Measurements from ENCODE around the gene DENND5B.
A peak's percentile ranks its signal among the peaks of the same experiment; 100 is the strongest.

Gene DENND5B

DNA sequence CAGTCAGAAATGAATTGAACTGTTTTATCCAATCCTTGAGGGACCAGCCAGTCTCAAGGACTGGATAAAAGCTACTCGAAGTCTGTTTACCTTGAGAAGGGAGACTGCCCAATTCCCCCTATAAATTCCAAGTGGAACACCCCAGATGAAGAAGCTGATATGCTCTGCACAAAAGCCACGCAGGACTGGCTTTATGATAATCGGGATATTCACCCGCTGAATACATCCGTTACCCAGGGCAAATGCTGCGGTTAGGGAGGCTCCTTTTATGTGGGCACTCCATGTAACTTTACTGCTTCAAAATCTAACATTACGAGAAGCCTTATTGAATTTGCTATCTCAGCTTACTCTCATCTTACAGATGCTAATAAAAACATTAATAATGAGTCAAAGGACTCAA lies 119.1 kb downstream of the DENND5B start:
- no peak for DNase-seq (ENCODE audit: low spot score)

DNA sequence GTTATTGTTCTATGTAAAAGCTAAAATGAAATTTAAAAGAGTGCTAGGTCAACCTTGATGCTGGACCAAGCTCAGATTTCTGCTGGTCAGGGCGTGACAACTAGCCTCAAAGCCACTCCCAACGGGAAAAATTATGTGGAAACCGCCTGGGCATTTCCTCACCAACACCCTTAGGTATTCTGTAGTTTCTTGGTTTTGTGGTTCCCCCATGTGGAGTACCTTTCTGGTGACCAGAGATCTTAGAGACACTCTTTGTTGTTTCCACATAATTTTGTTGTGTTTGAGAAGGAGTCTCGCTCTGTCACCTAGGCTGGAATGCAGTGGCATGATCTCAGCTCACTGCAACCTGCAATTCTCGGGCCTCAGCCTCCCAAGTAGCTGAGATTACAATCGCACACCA lies 119.9 kb downstream of the DENND5B start:
- DNase-seq (ENCODE audit: low spot score): no peak

DNA sequence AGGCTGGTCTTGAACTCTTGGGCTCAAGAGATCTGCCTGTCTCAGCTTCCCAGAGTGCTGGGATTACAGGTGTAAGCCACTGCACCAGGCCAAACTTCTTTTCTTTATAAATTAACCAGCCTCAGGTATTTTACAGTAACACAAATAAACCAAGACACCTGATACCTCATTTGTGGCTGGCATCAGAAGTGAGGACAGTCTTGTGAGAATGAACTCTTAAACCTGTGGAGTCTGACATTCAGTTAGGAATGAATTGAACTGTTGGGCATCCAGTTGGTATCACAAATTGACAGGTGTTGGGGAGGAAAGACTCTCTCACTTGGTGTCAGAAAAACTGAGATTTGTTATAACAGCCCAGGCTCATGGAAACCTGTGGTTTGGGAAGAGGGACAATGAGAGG lies 120.5 kb downstream of the DENND5B start:
- DNase-seq (ENCODE audit: low spot score): no peak

GRCh38 chr12:31466768-31467167 lies 124.2 kb downstream of the DENND5B start:
- DNase-seq (ENCODE audit: low spot score): no peak

- DNase-seq (ENCODE audit: low spot score): no peak
Observed at GRCh38 chr12:31465002-31465401, 125.9 kb downstream of the DENND5B start.

DNA sequence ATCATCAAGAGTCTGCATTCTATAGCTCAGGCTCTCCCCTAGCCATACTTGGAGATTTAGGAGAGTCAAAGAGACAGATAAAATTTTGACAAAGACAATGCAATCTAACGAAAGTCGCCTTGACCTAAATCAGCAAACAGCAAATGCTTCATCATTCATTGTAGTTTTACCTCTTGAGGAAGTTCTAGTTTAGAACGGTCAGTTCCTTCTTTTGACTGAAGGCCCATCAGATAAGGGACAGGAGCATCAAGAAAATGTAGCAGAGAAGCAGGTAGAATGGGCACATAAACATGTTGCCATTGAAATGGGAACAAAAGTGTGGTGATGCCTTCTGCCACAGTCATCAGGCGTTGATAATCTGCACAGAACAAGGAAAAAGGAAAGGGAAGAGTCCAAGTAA lies 130.9 kb downstream of the DENND5B start:
- DNase-seq (ENCODE audit: low spot score): no peak

DNA sequence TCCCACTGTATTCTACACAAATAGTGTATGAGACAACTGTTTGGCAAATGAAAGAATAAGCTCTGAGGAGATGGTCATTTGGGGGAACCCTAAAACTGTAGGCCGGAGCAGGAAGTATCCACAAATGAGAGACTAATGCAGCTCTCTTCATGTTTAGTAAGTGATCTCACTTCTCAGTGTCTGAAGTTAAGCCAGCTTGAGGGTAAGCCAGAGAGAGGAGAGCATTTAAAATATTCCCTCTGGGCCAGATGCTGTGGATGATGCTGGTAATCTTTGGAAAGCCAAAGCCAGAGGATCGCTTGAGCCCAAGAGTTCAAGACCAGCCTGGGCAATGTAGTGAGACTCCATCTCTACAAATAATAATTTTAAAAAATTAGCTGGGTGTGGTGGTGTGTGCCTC lies 134.4 kb downstream of the DENND5B start:
- no peak for DNase-seq (ENCODE audit: low spot score)

DNA sequence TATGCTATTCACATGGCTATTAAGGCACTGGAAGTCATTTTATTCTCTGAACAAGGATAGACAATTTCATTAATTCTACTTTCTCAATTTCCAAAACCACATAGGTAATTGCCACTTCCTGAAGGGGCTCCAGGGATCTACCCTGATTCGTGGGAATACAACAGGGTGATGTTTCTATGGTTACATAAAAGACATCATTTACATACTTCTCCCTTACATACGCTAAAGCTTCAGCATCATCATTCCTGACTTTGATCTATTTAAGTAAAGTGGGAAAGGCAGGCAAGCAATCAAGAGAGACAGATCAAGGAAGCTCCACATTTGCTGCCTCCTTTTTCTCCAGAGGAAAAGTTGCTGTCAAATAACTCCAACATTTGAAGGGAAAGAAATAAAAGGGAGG lies 146.2 kb downstream of the DENND5B start:
- no peak for DNase-seq (ENCODE audit: low spot score)

DNA sequence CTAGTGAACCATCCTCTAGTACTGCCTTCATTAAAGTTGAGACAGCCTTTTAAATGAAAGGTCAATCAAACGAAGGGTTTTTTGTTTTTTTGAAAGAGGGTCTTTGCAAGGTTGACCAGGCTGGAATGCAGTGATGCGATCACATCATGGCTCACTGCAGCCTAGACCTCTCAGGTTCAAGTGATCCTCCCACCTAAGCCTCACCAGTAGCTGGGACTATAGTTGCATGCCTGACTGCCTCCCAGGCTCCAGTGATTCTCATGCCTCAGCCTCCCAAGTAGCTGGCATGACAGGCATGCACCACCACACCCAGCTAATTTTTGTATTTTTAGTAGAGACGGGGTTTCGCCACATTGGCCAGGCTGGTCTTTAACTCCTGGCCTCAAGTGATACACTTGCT lies 150.3 kb downstream of the DENND5B start:
- DNase-seq (ENCODE audit: low spot score): no peak

- no peak for DNase-seq (ENCODE audit: low spot score)
Observed at GRCh38 chr12:31440134-31440533, 150.8 kb downstream of the DENND5B start.

GRCh38 chr12:31431721-31432240 lies 159.2 kb downstream of the DENND5B start:
- DNase-seq (ENCODE audit: low spot score): no peak

DNA sequence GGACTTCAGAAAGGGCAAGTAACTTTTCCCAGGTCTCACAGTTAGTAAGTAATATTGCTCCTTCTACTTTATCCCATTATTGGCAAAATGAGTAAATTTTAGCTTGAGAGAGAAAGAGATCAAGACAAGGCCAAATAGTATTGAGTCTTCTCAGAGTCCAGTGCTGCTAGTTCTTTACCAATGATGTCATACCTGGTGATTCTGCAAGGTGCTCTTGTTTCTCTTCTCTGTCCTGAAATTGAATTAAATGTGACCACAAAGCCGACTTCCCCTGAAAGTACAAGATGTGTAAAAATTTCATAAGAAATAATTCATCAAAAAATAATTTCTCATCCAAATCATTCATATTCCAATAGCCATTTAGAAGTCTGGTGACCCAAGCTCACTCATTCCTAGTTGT lies 167.5 kb downstream of the DENND5B start:
- no peak for DNase-seq (ENCODE audit: low spot score)

DNA sequence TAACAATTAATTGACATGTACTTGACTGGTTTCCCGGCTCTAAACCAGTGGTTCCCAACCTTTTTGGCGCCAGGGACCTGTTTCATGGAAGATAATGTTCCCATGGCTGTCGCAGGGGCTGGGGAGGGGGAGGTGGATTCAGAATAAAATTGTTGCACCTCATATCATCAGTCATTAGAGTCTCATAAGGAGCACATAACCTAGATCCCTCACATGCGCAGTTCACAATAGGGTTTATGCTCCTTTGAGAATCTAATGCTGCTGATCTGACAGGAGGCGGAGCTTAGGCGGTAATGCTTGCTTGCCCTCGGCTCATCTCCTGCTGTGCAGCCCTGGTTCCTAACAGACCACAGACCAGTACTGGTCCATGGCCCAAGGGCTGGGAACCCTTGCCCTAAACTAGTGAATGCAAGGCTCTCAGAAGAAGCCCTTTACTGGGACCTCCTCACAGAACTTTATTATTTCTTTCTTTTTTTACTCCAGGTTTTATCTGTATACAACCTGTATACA lies 178.6 kb downstream of the DENND5B start:
- no peak for DNase-seq (ENCODE audit: low spot score)

DNA sequence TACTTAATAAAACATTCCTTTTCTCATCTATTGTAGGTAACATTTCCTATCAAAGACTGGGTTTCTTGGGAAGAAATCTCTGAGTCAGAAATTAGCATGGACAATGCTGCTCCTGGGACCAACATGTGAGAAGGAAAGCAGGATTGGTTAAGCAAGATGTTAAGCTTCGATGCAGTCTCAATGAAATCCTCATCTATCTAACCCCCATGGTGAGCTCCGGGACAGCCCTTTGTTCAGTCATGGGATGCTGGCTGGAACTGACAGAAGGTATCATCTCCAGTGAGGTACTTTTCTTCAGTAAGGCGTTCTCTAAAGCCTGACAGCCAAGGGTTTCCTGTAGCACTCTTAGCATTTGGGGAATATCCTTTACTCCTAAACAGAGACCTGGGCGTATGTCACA lies 182.2 kb downstream of the DENND5B start:
- no peak for DNase-seq (ENCODE audit: low spot score)

- DNase-seq (ENCODE audit: low spot score): no peak
Observed at GRCh38 chr12:31407562-31407961, 183.4 kb downstream of the DENND5B start.

DNA sequence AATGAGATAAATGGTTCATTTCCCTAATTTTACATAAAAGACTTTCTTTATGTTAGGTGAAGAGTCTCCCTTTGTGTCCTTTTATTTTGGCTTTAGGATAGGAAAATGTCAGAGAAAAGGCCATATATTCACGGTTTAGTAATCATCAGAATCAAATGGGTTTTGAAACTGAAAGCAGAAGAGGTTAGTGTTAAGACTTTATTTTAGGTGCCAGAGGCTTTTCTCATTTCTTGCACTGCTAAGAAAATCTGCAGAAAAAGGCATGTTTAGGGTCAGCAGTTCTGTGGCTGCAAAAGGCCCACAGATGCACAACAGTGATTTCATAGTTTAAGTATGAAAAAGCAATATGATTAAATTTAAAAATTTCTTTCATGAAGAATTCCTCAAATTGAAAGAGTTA lies 184.6 kb downstream of the DENND5B start:
- no peak for DNase-seq (ENCODE audit: low spot score)

DNA sequence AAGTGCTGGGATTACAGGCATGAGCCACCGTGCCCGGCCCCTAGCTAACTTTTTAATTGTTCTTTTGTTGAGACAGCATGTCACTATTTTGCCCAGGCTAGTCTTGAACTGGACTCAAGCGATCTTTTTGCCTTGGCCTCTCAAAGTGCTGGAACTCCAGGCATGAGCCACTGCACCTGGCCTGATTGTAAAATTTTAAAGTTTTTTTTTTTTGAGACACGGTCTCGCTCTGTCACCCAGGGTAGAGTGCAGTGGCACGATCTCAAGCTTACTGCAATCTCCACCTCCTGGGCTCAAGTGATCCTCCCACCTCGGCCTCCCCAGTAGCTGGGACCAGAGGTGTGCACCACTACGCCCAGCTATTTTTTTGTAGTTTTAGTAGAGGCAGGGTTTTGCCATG lies 185.9 kb downstream of the DENND5B start:
- no peak for DNase-seq (ENCODE audit: low spot score)

DNA sequence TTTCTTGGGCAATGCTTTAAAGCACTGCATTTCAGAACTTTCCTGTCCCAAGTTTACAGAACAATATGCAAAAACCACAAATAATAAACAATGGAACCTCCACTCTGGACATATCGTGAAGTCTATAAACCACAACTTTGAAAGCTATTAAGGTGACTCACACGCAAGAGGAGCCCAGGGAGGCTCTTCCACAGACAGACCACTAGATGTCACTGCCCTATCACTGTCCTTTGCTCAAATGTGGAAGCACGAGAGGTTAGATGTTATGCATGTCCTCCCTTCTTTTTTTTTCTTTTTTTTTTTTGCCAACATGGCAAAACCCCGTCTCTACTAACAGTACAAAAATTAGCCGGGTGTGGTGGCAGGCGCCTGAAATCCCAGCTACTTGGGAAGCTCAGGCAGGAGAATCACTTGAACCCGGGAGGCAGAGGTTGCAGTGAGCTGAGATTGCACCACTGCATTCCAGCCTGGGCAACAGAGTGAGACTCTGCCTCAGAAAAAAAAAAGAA lies 187.8 kb downstream of the DENND5B start:
- DNase-seq (ENCODE audit: low spot score): peak; percentile 80

GRCh38 chr12:31393004-31393550 lies 197.9 kb downstream of the DENND5B start:
- no peak for DNase-seq (ENCODE audit: low spot score)

DNA sequence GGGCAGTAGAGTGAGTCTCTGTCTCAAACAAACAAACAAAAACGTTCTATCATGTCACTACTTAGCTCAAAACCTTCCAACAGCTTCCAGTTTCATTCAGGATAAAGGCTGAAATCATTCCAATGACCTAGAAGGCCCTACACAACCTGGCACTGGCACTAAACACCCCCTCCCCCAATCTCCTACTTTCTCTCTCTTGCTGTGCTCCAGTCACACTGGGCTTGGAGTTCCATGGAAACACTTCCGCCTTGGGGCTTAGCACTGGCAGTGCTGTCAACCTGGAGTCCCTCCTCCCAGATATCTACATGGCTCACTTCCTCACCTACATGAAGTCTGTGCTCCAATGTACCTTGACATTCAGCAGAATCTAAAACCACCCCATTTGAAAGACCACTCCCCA lies 199.9 kb downstream of the DENND5B start:
- no peak for DNase-seq (ENCODE audit: low spot score)

DNA sequence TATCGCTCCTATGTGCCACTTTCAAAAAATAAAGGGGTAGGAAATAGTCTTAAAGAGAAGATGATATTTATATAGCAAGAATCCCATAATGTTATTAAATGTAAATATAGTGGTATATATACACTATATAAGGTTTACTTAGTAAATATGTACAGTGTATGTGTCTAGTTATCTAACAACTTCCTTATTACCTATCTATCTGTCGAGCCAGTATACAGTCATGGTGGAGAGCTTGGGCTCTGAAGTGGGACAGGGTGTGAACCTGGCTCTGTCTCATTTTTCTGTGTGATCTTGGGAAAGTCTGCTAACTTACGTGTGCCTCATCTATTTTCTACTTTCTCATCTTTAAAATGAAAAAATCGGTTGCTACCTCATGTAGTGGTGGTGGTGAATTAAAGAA lies 202.2 kb downstream of the DENND5B start:
- DNase-seq (ENCODE audit: low spot score): no peak

DNA sequence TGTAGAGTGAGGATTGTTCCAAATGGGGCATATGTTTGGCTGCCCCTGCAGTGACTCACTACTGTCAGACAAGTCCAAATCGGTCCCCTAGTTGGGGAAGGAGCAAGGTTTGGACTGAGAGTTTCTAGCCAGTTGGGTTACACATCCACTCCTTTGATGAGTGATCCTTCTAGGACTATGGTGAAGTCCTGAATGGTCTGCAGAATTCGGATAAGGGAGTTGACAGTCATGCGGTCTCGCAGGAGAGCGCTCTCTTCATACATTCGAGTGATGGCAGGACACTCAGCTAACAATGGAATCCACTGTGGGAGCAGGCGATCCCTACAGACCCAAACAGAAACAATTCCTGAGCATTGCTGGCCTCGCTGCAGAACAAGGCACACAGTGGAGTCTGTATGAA lies 203.5 kb downstream of the DENND5B start:
- DNase-seq (ENCODE audit: low spot score): no peak

DNA sequence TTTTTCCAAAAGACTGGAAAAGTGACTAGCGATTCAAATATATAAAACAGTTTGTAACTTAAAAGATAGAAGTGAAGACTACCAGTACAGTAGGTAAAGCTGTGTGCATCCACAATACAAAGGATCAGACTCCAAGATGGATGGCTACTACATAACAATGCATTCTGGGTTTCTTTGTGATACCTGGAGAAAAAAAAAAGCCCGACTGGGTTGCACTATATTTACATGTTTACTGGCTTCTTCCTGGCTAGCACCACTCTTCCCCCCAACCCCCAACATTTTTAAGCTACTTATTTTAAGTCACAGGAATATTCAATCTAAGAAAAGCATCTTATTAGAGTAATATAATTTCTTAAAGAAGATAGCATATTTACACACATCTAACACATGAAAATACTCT lies 203.9 kb downstream of the DENND5B start:
- no peak for DNase-seq (ENCODE audit: low spot score)

DNA sequence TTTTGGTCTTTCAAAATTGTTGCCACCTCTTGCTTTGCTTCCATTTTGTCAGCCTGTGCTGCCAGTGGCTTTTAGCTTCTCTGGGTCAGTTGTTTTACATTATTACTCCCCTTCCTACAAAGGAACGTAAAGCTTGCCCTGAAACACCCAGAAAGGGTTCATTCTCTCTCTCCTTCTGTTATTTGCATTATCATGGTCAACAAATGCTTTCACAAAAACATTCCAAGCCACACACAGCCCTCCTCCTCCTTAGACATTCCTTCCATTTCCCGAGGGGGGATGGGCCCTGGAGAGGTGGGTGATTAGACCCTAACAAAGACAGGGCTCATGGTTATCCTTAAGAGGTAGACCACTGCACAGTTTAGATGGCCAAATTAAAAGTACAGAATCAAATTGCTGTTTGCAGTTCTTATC lies 204.6 kb downstream of the DENND5B start:
- DNase-seq (ENCODE audit: low spot score): no peak

All from D341Med (cell line).